Naive thymus-derived CD4-positive, alpha-beta T cell (primary cell): Measurements from ENCODE around the gene COX10. TPM values are rescaled to one million over a fixed set of nuclear protein-coding genes. Genes with fewer than 3 reads are reported as not detected.

ENCODE experiments used
- ATAC-seq: fragments of 150-1000 bp; cut with Tn5 transposase; 2 replicates; pipeline ENCODE4 v1.10.0; 2021; ENCODE audit warnings: mild to moderate bottlenecking, moderate library complexity
- CTCF ChIA-PET: fragments of 350-600 bp; sonication (Branson Sonifier 250); formaldehyde crosslinking; loops from one replicate; lab custom pipeline; 2021; ENCODE audit warnings: antibody characterized with exemption; lab: Charles Lee
- POLR2A ChIA-PET: fragments of 350-600 bp; sonication (Branson Sonifier 250); formaldehyde crosslinking; loops from one replicate; lab custom pipeline; 2021; ENCODE audit warnings: antibody characterized with exemption, inconsistent platforms; lab: Charles Lee
- DNase-seq, 9 donors: peaks; one replicate each; pipeline versions ENCODE4 v3.0.0 to v3.0.0-alpha.2; 2020 to 2022; ENCODE audit warnings: mixed read lengths in 1 of 9
- H3K27ac ChIP-seq: one replicate; pipeline ENCODE4 v1.7.0; 2013; ENCODE audit warnings: mild to moderate bottlenecking, low read depth, low read length, moderate library complexity
- H3K27me3 ChIP-seq, 2 donors: one replicate each; pipeline ENCODE4 v1.7.0; 2013; ENCODE audit warnings: low read length in 2 of 2, mild to moderate bottlenecking in 2 of 2, moderate library complexity in 2 of 2; ENCODE audit not compliant: control insufficient read depth in 2 of 2, insufficient read depth in 2 of 2
- H3K36me3 ChIP-seq, 3 experiments: 1 replicate in 2 of 3; 2 replicates in 1 of 3; pipeline ENCODE4 v1.7.0; 2013; ENCODE audit warnings: low read length in 3 of 3, mild to moderate bottlenecking in 3 of 3, moderate library complexity in 1 of 3; ENCODE audit not compliant: insufficient read depth in 3 of 3, control insufficient read depth in 2 of 3
- H3K4me1 ChIP-seq, 2 donors: one replicate each; pipeline ENCODE4 v1.7.0; 2013; ENCODE audit warnings: low read length in 2 of 2, mild to moderate bottlenecking in 2 of 2, moderate library complexity in 1 of 2; ENCODE audit not compliant: control insufficient read depth in 2 of 2, insufficient read depth in 2 of 2
- H3K4me3 ChIP-seq: 2 replicates; pipeline ENCODE4 v1.7.0; 2013; ENCODE audit warnings: mild to moderate bottlenecking, low read length
- H3K9me3 ChIP-seq, 3 experiments: 1 replicate in 2 of 3; 2 replicates in 1 of 3; pipeline ENCODE4 v1.7.0; 2013; ENCODE audit warnings: low read length in 3 of 3; ENCODE audit not compliant: control insufficient read depth in 2 of 3
- H3K27ac Mint-ChIP-seq, 9 donors: one replicate each; pipeline ENCODE4 v1.8.0; 2020 to 2022; ENCODE audit warnings: mixed read lengths in 9 of 9, mild to moderate bottlenecking in 8 of 9, moderate library complexity in 5 of 9, inconsistent platforms in 2 of 9
- H3K27me3 Mint-ChIP-seq, 5 donors: one replicate each; pipeline ENCODE4 v1.8.0; 2021 to 2022; ENCODE audit warnings: mixed read lengths in 5 of 5, mild to moderate bottlenecking in 1 of 5
- H3K36me3 Mint-ChIP-seq, 5 donors: one replicate each; pipeline ENCODE4 v1.8.0; 2020 to 2022; ENCODE audit warnings: mixed read lengths in 5 of 5, mild to moderate bottlenecking in 3 of 5, inconsistent platforms in 1 of 5
- H3K4me1 Mint-ChIP-seq, 7 donors: one replicate each; pipeline ENCODE4 v1.8.0; 2020 to 2022; ENCODE audit warnings: mixed read lengths in 7 of 7, mild to moderate bottlenecking in 3 of 7, inconsistent platforms in 1 of 7
- H3K4me3 Mint-ChIP-seq, 10 donors: one replicate each; pipeline ENCODE4 v1.8.0; 2020 to 2022; ENCODE audit warnings: mild to moderate bottlenecking in 10 of 10, mixed read lengths in 10 of 10, moderate library complexity in 6 of 10, inconsistent platforms in 2 of 10
- H3K9me3 Mint-ChIP-seq, 11 donors: one replicate each; pipeline ENCODE4 v1.8.0; 2020 to 2022; ENCODE audit warnings: mixed read lengths in 11 of 11, mild to moderate bottlenecking in 4 of 11, inconsistent platforms in 1 of 11, moderate library complexity in 1 of 11
- intact Hi-C, 2 donors: fragments of 100-400 bp; cut with micrococcal nuclease; formaldehyde crosslinking; loops; one replicate each; pipeline ENCODE4 v1.15.1; 2023
- polyA plus RNA-seq, 2 donors: library from polyadenylated mRNA; unstranded; fragments of 300-500 nt; fragmentation: Illumina TruSeq; gene quantifications; one replicate each; pipeline ENCODE4 v1.2.3, GENCODE V29; 2021
- total RNA-seq, 6 experiments: library from RNA in 5 of 6; stranded (reverse) in 5 of 6; gene quantifications; 1 replicate in 5 of 6; 2 replicates in 1 of 6; pipeline ENCODE4 v1.2.3 and lab custom pipeline; 2021 to 2026

COX10 gene
- total and polyA plus RNA-seq, 7 experiments from 2014 or later = 16.2 to 30.6 (median 20.2) TPM

GRCh38 chr17:14150619-14151018 lies 81.3 kb downstream of the COX10 start:
- Mint-ChIP-seq H3K27ac (peak overlapping the region in 1 of 9 donors; percentile 51), H3K4me3 (no peak overlapping the region), H3K36me3 (peaks cover 5 to 53% (median 22%) of the 10 kb centered on the region in 5 donors), H3K9me3 (peaks cover 0 to 21% (median 0%) of the 10 kb centered on the region in 11 donors), H3K27me3 (no peaks in the 10 kb centered on the region), H3K4me1 (peaks cover 9 to 47% (median 34%) of the 10 kb centered on the region in 7 donors)
- Histone ChIP-seq H3K36me3 (no peaks in the 10 kb centered on the region), H3K9me3 (no peaks in the 10 kb centered on the region), H3K4me3 (no peak overlapping the region), H3K27ac (no peak overlapping the region), H3K27me3 (no peaks in the 10 kb centered on the region), H3K4me1 (no peaks in the 10 kb centered on the region)
- ChIA-PET CTCF (no interaction called here), POLR2A (no interaction called here)
- intact Hi-C loops = loop anchor here in 1 of 2 donors (10.0 kb wide), 1 partner anchor 54 kb away; no protein-coding TSS in a partner anchor
- DNase-seq = no peak
- ATAC-seq = no peak

GRCh38 chr17:14152721-14153120 lies 83.4 kb downstream of the COX10 start:
- H3K4me1 Mint-ChIP-seq = peaks cover 6 to 52% (median 37%) of the 10 kb centered on the region in 7 donors
- no peaks in the 10 kb centered on the region for H3K4me1 ChIP-seq
- POLR2A ChIA-PET = interaction anchor here (0.5 kb wide), 1 partner anchor 140 kb away, joined by 3 read pairs; no protein-coding TSS in a partner anchor
- H3K4me3 Mint-ChIP-seq = no peak overlapping the region
- H3K27me3 ChIP-seq = no peaks in the 10 kb centered on the region
- H3K27ac ChIP-seq = no peak overlapping the region
- peaks cover 0 to 9% (median 0%) of the 10 kb centered on the region in 11 donors for H3K9me3 Mint-ChIP-seq
- peak overlapping the region in 1 of 9 donors; percentile 28 for H3K27ac Mint-ChIP-seq
- H3K36me3 Mint-ChIP-seq = peaks cover 0 to 47% (median 15%) of the 10 kb centered on the region in 5 donors
- intact Hi-C loops = loop anchor here in 1 of 2 donors (10.0 kb wide), 1 partner anchor 52 kb away; no protein-coding TSS in a partner anchor
- no peak overlapping the region for H3K4me3 ChIP-seq
- no peaks in the 10 kb centered on the region for H3K27me3 Mint-ChIP-seq
- ATAC-seq = no peak
- H3K9me3 ChIP-seq = no peaks in the 10 kb centered on the region
- CTCF ChIA-PET = no interaction called here
- no peaks in the 10 kb centered on the region for H3K36me3 ChIP-seq
- DNase-seq = no peak

DNA sequence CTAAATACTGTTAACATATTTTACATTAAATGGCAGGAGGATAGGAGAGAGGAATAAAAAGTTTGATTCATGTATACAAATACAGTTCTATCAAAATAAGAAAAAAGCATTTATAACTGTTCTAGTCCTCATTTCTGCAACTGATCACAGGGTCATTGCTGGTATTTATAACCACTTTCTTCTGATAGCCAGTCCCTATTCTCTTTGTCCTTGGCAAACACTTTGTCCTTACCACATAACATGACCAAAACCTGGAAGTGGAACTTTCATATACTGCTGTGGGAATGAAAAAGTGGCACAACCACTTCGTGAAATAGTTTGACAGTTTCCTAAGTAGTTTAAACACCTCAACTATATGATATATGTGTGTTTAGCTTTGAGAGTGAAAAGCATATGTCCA lies 84.1 kb downstream of the COX10 start:
- no peak overlapping the region for H3K27ac ChIP-seq
- H3K27me3 ChIP-seq = no peaks in the 10 kb centered on the region
- no peak overlapping the region for H3K4me3 Mint-ChIP-seq
- H3K27ac Mint-ChIP-seq = peak overlapping the region in 1 of 9 donors; percentile 14
- DNase-seq (no peak), ATAC-seq (no peak)
- ChIA-PET CTCF (interaction anchor here (0.6 kb wide), 1 partner anchor 617 kb away, joined by 3 read pairs; no protein-coding TSS in a partner anchor), POLR2A (no interaction called here)
- no peak overlapping the region for H3K4me3 ChIP-seq
- no peaks in the 10 kb centered on the region for H3K4me1 ChIP-seq
- H3K36me3 Mint-ChIP-seq = peaks cover 0 to 43% (median 15%) of the 10 kb centered on the region in 5 donors
- H3K9me3 ChIP-seq = no peaks in the 10 kb centered on the region
- H3K27me3 Mint-ChIP-seq = no peaks in the 10 kb centered on the region
- H3K9me3 Mint-ChIP-seq = peaks cover 0 to 9% (median 0%) of the 10 kb centered on the region in 11 donors
- peaks cover 6 to 54% (median 40%) of the 10 kb centered on the region in 7 donors for H3K4me1 Mint-ChIP-seq
- intact Hi-C loops = loop anchor here in 1 of 2 donors (10.0 kb wide), 1 partner anchor 51 kb away; no protein-coding TSS in a partner anchor
- no peaks in the 10 kb centered on the region for H3K36me3 ChIP-seq

DNA sequence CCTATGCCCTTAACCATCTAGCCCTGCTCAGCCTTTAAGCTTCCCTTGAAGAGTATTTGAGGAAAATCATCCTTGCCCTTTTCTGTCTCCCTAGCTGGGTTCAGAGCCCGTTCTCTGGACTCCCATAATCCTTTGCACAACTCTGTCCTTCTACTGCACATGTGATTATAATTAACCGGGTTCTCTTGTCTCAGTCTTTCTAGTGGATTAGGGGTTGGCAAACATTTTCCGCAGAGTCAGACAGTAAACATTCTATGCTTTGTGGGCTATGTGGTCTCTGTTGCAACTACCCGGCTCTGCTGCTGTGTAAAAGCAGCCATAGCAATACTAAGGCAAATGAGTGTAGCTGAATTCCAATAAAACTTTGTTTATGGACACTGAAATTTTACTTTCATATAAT lies 87.4 kb downstream of the COX10 start:
- Histone ChIP-seq H3K4me1 (no peaks in the 10 kb centered on the region), H3K4me3 (no peak overlapping the region), H3K27ac (no peak overlapping the region), H3K9me3 (no peaks in the 10 kb centered on the region), H3K27me3 (no peaks in the 10 kb centered on the region), H3K36me3 (no peaks in the 10 kb centered on the region)
- Mint-ChIP-seq H3K4me3 (no peak overlapping the region), H3K36me3 (peaks cover 0 to 43% (median 27%) of the 10 kb centered on the region in 5 donors), H3K4me1 (peaks cover 6 to 36% (median 25%) of the 10 kb centered on the region in 7 donors), H3K27ac (peak overlapping the region in 2 of 9 donors; percentile 54 to 56), H3K27me3 (no peaks in the 10 kb centered on the region), H3K9me3 (peaks cover 0 to 6% (median 0%) of the 10 kb centered on the region in 11 donors)
- ChIA-PET POLR2A (interaction anchor here (0.7 kb wide), 1 partner anchor 18 kb away, joined by 3 read pairs; no protein-coding TSS in a partner anchor), CTCF (no interaction called here)
- intact Hi-C loops = loop anchor here in 1 of 2 donors (10.0 kb wide), 1 partner anchor 48 kb away; no protein-coding TSS in a partner anchor
- DNase-seq (no peak), ATAC-seq (no peak)

- no peak overlapping the region for H3K27ac ChIP-seq
Measured at GRCh38 chr17:14157822-14158221, 88.5 kb downstream of the COX10 start.

GRCh38 chr17:14158707-14159106 lies 89.4 kb downstream of the COX10 start:
- Histone ChIP-seq H3K36me3 (peaks cover 0 to 3% (median 0%) of the 10 kb centered on the region in 3 experiments), H3K27ac (no peak overlapping the region), H3K27me3 (no peaks in the 10 kb centered on the region), H3K4me1 (no peaks in the 10 kb centered on the region), H3K4me3 (no peak overlapping the region), H3K9me3 (no peaks in the 10 kb centered on the region)
- POLR2A ChIA-PET = no interaction called here
- H3K4me3 Mint-ChIP-seq = no peak overlapping the region
- peaks cover 4 to 34% (median 24%) of the 10 kb centered on the region in 7 donors for H3K4me1 Mint-ChIP-seq
- intact Hi-C loops = loop anchor here in 1 of 2 donors (10.0 kb wide), 1 partner anchor 46 kb away; no protein-coding TSS in a partner anchor
- H3K36me3 Mint-ChIP-seq = peaks cover 4 to 43% (median 33%) of the 10 kb centered on the region in 5 donors
- H3K9me3 Mint-ChIP-seq = peaks cover 0 to 5% (median 0%) of the 10 kb centered on the region in 11 donors
- no peak overlapping the region for H3K27ac Mint-ChIP-seq
- CTCF ChIA-PET = no interaction called here
- ATAC-seq (no peak), DNase-seq (no peak)
- H3K27me3 Mint-ChIP-seq = no peaks in the 10 kb centered on the region

More at GRCh38 chr17:14157822-14158221, 88.5 kb downstream of the COX10 start:
- POLR2A ChIA-PET = no interaction called here
- no peak overlapping the region for H3K4me3 Mint-ChIP-seq
- H3K4me1 Mint-ChIP-seq = peaks cover 4 to 31% (median 24%) of the 10 kb centered on the region in 7 donors
- Histone ChIP-seq H3K9me3 (no peaks in the 10 kb centered on the region), H3K36me3 (peaks cover 0 to 3% (median 0%) of the 10 kb centered on the region in 3 experiments), H3K27me3 (no peaks in the 10 kb centered on the region), H3K4me1 (no peaks in the 10 kb centered on the region), H3K4me3 (no peak overlapping the region)
- CTCF ChIA-PET = interaction anchor here (0.6 kb wide), 1 partner anchor 1192 kb away, joined by 5 read pairs; no protein-coding TSS in a partner anchor
- DNase-seq = no peak
- H3K27me3 Mint-ChIP-seq = no peaks in the 10 kb centered on the region
- peaks cover 0 to 5% (median 0%) of the 10 kb centered on the region in 11 donors for H3K9me3 Mint-ChIP-seq
- no peak overlapping the region for H3K27ac Mint-ChIP-seq
- no peak for ATAC-seq
- intact Hi-C loops = loop anchor here in 1 of 2 donors (10.0 kb wide), 1 partner anchor 47 kb away; no protein-coding TSS in a partner anchor
- H3K36me3 Mint-ChIP-seq = peaks cover 4 to 39% (median 35%) of the 10 kb centered on the region in 5 donors
